GM18858 (cell line): ENCODE data around the gene MGLL.

Source experiments
- ATAC-seq: cut with Tn5 transposase; IDR thresholded peaks from one replicate; pipeline ENCODE4 v1.9.1; 2021; ENCODE audit not compliant: unreplicated experiment

Gene MGLL

DNA sequence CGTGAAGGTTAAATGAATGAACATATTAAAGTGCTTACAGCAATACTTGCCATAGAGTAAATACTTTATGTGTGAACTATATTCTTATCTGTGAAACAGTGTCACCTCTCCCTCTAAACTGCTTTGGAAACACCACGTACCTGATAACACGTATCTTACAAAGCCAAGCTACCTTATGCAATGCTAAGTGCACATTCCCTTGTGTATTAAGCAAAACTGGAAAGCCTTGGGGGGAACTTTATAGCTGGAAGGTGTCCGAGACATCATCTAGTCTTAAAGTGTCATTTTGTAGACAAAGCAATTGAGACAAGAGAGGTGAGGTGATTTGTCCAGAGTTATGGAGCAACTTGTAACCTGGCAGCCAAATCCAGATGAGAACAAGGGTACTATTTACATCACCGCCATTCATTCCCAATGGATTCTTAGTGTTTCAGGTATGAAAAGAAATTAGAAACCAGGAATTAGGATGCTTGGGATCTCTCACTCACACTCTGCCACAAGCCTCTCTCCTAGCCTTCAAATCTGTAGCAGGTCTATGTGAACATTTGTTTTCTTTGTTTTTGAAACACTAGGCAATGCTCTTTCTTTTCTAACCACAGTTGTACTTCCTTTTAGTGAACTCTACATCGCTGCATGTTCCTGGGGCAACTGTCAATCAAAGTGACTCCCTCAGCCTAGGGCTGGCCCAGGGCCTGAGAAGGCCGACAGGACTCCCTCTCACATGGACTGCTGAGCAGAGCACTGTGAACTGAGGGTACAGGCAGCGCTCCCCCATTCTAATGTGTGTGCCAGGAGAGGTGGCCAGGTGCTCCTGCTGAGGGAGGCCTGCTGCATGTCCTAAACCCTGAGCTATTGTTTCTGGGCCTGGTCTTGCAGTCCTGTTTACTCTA is 13.9 kb upstream of the MGLL start:
- peak; percentile 68 for ATAC-seq

DNA sequence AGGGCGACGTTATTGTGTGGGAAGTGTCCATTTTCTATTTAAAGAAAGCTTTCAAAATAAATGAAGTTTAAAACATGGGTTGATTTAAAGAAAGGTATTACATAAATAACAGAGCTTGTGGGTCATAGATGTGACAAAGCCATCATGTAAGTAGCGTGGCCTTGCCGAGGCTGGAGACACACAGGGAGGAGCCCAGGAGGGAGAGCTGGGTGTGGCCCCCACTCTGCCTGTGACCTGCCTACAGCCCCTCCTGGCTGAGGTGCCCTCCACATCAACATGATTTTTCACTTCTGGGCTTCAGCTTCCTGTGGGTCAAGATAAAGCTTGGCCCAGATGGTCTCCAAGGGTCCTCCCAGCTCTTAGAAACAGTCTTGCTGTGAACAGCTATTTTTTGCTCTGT is 12.5 kb upstream of the MGLL start:
- peak; percentile 7 for ATAC-seq

DNA sequence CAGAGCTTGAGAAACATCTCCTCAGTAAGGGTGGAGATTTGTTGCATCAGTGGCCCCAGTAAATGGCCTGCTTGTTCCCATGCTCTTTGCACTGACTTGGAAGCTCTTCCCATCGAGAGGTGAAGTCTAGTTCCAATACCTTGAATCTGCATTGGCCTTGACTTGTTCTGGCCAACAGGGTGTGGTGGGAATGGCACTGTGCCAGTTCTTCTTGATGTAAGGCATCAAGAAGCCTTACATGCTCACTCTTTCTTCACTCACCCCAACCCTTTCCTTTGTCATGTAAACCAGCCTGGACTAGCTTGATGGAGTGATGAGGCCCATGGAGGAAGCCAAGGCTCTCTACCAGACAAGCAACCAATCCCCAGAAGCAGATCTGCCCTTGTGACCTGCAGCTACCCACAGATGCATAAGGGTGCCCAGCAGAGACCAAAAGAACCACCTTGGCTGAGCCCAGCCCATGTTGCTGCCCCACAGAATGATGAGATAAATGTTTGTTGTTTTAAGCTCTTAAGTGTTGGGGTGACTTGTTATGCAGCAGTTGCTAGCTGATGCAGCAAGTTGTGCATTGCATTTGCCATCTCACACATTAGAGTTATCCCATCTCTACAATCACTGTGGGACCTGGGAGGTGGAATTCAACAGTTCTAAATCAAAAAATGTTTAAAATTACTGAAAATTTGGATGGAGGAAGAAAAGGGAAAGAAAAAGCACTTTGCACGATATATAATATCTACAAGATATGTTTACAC is 11.1 kb upstream of the MGLL start:
- no peak for ATAC-seq

GRCh38 chr3:127831723-127832172 is 9.4 kb upstream of the MGLL start:
- ATAC-seq = no peak

- no peak for ATAC-seq
Measured at GRCh38 chr3:127829537-127829936, 7.2 kb upstream of the MGLL start.

DNA sequence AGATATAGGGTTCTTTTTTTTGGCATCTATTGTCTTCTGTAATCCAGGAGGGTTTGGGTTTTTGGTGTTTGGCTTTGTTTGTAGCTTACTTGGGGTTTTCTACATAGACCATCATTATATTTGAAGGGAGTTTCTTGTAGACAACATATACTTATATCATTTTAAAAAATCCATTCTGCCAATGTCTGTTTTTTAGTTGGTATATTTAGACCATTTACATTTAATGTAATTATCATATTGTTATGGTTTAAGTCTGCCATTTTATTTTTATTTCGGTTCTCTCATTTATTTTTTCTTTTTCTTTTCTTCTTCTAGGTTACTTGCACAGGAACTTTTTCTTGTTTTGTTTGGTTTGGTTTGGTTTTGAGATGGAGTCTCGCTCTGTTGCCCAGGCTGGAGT is 5.5 kb upstream of the MGLL start:
- ATAC-seq = no peak

DNA sequence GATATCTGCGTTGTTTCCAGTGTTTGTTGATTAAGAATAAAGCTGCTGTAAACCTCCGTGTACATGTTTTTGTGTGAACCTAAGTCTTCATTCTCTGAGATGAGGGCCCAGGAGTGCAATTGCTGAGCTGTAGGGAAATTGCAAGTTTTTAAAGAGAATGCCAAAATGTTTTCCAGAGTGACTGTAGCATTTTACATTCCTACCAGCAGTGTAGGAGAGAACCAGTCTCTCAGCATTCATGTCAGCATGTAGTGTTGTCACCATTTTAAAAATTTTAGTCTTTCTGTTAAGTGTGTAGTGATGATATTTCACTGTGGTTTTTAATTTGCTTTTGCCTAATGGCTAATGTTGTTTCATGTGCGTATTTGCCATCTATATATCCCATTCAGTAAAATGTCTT is 3.4 kb upstream of the MGLL start:
- ATAC-seq = no peak

GRCh38 chr3:127824151-127824825 is 2.0 kb upstream of the MGLL start:
- no peak for ATAC-seq

- ATAC-seq = no peak
Measured at GRCh38 chr3:127823426-127823857, 1.1 kb upstream of the MGLL start.

- no peak for ATAC-seq
Measured at GRCh38 chr3:127822682-127823425, 539 bp upstream of the MGLL start.

GRCh38 chr3:127821394-127821793 is 921 bp downstream of the MGLL start:
- ATAC-seq = no peak

DNA sequence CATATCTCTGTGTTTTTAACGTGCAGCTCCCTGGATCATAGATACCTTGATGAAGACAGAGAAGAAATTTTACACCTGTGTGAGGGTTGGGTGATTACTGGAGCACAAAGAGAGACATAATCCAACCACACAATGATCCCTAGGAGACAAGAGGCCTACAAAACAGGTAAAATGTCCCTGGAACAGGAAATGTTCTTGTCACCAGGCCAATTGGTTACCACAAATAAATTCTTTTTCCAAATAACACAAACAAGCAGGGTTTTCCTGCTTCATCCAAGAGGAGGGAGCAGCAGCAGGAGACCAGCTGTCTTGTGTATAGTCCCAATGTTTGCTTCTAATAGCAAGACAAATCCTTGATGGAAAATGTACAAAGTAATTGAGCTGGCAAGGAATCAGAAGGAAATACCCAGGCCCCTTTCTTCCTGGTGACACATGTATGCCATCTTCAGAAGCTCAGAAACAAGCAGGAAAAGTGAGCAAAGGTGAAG is 1.4 kb downstream of the MGLL start:
- ATAC-seq = no peak

- ATAC-seq = no peak
Measured at GRCh38 chr3:127820221-127820825, 2.0 kb downstream of the MGLL start.

DNA sequence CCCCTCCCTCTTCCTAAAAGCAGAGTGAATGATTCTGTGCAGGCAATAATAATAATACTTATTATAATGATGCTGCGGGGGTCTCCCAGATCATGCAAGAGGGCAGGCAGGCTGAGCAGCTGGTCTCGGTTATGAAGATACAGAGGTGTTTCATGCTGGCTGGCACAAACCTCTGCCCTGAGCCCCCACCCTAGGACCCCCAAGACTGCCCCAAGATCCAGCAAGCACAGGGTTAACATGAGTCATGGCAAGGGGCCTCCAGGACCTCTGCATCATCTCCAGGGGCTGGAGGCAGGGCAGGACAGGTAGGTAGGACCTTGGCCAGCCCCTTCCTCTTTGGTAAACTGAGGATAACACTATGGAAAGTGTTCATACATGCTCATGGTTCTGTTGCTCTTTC is 2.7 kb downstream of the MGLL start:
- no peak for ATAC-seq

DNA sequence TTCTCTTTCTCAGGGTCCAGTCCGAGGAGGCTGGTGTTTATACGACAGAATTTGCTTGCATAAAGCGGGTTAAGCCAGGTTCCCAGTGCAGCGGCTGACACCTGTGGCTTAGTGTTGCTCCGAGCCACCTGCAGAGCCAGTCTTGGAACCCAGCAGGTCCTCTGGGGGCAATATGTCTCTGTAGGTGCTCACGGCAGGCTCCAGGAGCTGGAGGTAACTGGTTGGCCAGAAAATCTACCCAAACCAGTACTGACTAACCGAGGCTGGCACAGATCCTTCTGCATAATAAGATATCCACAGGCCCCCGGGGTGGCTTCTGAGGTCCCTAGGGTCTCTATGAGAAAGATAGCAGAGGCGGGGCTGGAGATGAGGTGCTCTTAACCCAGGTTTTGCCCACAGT is 3.2 kb downstream of the MGLL start:
- ATAC-seq = no peak

- ATAC-seq = no peak
Measured at GRCh38 chr3:127817406-127817841, 4.9 kb downstream of the MGLL start.

DNA sequence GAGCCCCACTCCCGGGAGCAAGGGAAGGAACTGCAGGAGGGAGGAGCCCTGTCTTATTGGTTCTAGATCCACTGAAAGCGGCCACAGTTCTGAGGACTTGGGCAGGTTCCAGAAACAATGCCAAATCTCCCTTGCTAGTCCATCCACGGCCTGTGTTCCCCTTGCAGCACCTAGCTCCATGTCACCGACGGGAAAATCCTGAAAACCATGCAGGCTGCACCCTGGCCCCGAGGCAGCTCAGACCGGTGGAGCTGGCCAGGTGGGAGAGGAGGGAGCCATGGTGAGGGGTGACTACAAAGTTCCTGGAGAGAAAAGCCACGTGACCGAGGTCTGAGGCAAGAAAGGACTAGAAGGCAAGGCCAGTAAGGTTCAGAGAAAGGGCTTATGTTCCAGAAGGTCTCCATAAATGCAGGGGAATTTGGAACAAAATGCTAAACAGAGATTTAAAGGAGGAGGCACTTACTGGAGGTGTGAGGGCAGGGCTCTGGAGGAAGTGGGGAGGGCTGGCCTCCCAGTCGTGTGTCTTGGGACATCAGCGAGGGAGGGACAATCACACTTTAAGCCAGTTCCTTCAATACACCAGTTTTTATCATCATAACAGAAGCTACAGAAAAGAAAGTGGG is 5.4 kb downstream of the MGLL start:
- ATAC-seq = no peak

DNA sequence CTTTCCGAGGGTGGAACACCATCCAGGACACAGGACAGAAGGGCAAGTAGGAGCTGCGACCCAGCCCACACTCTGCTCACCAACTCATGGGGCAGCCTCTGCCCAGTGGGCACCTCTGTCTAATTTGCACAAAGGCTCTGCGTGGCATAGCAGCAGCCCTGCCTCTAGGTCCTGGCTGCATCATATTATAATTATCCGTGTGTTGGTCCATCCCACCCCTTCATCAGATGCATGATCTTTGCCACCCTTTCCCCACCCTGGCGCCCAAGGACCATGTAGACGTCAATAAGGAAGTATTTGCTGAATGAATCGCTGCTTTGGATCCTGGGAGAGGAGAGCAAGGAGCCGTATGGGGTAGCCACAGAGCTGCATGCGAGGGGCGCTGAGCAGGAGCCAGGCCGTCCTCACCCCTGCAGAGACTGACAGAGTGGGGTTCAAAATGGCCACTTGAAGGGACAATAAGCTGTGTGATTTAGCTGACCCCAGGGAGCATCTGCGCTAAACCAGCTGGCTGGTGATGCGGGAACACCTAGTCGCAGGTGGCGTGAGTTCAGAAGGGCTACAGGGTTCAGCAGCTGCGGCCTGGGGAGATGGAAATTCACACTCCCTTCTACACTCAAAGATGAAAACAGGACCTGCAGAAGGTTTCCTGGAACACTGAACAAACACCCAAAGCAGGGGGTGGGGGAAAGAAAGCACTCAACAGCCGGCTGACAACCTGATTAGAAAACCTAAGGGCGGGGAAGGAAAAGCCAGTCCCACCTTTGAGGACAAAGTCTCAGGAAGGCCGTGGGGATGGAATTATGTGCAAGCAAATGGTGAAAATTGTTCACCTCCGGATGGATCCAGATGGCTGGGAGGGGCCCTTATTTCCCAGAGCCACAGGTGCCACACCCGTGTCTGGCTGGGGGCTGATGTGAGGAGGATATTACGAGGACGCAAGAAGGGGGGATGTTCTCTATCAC is 6.4 kb downstream of the MGLL start:
- ATAC-seq = no peak

GRCh38 chr3:127815001-127815400 is 7.3 kb downstream of the MGLL start:
- no peak for ATAC-seq
